Measurements from ENCODE around the gene WNK4. TPM values are rescaled to one million over a fixed set of nuclear protein-coding genes. Genes with fewer than 3 reads are reported as not detected.

The WNK4 gene
- total and polyA plus RNA-seq, 10 of the 15 experiments (the other 5 are each of a cell fraction or from before 2014, with no cell fraction given) = 0.06 to 0.29 (median 0.13) TPM; not detected in 5

- DNase-seq (ENCODE audit: low read depth, low spot score) (no peak), FAIRE-seq (no peak), ATAC-seq (no peak)
- peaks cover 7 to 21% of the 10 kb centered on the region in 2 experiments for H3K27me3 ChIP-seq (replicated peaks in 1 of 2; ENCODE audit: control insufficient read depth in 2 of 2, insufficient read depth in 2 of 2, low read length in 1 of 2)
- H3K79me2 ChIP-seq (ENCODE audit: control insufficient read depth, insufficient read depth, low read length) = no peaks in the 10 kb centered on the region
- no peak for TF ChIP-seq RELB (IDR thresholded peaks at IDR 0.05; ENCODE audit: low read depth)
- TF ChIP-seq POLR2AphosphoS2 (IDR thresholded peaks at IDR 0.05; ENCODE audit: low read depth, low read length) = no peak
- TF ChIP-seq BRCA1 (IDR thresholded peaks at IDR 0.05; ENCODE audit: low read depth, low read length) = no peak
- no peak for TF ChIP-seq PBX3 (IDR thresholded peaks at IDR 0.05; ENCODE audit: insufficient replicate concordance, low read depth, low read length)
- no peak for TF ChIP-seq HCFC1 (IDR thresholded peaks at IDR 0.05; ENCODE audit: low read length)
- no peak overlapping the region for H3K9ac ChIP-seq (ENCODE audit: control insufficient read depth, insufficient read depth, low read length)
- no peaks in the 10 kb centered on the region; the same call in 1 of the 2 replicates for H4K20me1 ChIP-seq (ENCODE audit: control insufficient read depth, insufficient read depth)
- RAD21 ChIA-PET (ENCODE audit: unreplicated experiment) = no interaction called here
- intact Hi-C loops (cut with micrococcal nuclease; ENCODE audit: unreplicated experiment) = no loop called here
- no peak overlapping the region for H3K27ac ChIP-seq (ENCODE audit: control insufficient read depth, insufficient read depth)
- WGBS (ENCODE audit: insufficient coverage, insufficient replicate concordance, low lambda C conversion rate, missing lambda C conversion rate) = 45% methylated on average over 51 of the region's 52 CpGs
- no peak overlapping the region for H2AFZ ChIP-seq (ENCODE audit: control insufficient read depth, low read depth, low read length)
- H3K36me3 ChIP-seq (ENCODE audit: control insufficient read depth in 2 of 2, insufficient read depth in 2 of 2, low read length in 1 of 2) = no peaks in the 10 kb centered on the region; a peak in 1 of 4 replicates
- SMC1A ChIA-PET (ENCODE audit: uncharacterized antibody, unreplicated experiment) = no interaction called here
- CTCF ChIA-PET = no interaction called here
- POLR2A ChIA-PET = interaction anchor here (0.5 to 0.7 kb wide), 2 partner anchors 189 to 193 kb away, joined by 4 read pairs; no protein-coding TSS in a partner anchor
- no peaks in the 10 kb centered on the region for H3K4me1 ChIP-seq (ENCODE audit: control insufficient read depth, insufficient read depth, low read length)
- BruUV-seq (replicated peaks) = no TSS peak
- no peak overlapping the region for H3K4me3 ChIP-seq
- no peak overlapping the region for H3K4me2 ChIP-seq (ENCODE audit: control insufficient read depth, insufficient read depth)
- H3K9me3 ChIP-seq (replicated peaks; ENCODE audit: control insufficient read depth, insufficient read depth, low read length) = no peaks in the 10 kb centered on the region; the same call in 2 of the 3 replicates
- in situ Hi-C loops (cut with MboI) = no loop called here
Measured at GRCh38 chr17:42784811-42785592, 4.6 kb downstream of the WNK4 start.

Measured in GM12878 (cell line).